Mucosa of stomach (tissue), 1 donor: ENCODE data around the gene NPLOC4.

Experiments
- H3K27me3 ChIP-seq: one replicate; pipeline ENCODE4 v1.7.0; 2013; ENCODE audit warnings: mild to moderate bottlenecking, low read length; ENCODE audit not compliant: control insufficient read depth, insufficient read depth
- H3K36me3 ChIP-seq: one replicate; pipeline ENCODE4 v1.7.0; 2013; ENCODE audit warnings: low read length; ENCODE audit not compliant: control insufficient read depth, insufficient read depth
- H3K4me1 ChIP-seq: one replicate; pipeline ENCODE4 v1.7.0; 2013; ENCODE audit warnings: mild to moderate bottlenecking, low read length; ENCODE audit not compliant: control insufficient read depth, insufficient read depth
- H3K4me3 ChIP-seq: one replicate; pipeline ENCODE4 v1.7.0; 2013; ENCODE audit warnings: low read length
- H3K9ac ChIP-seq: one replicate; pipeline ENCODE4 v1.7.0; 2013; ENCODE audit warnings: mild to moderate bottlenecking, low read length, moderate library complexity
- H3K9me3 ChIP-seq: one replicate; pipeline ENCODE4 v1.7.0; 2013; ENCODE audit warnings: mild to moderate bottlenecking, low read length, moderate library complexity; ENCODE audit not compliant: control insufficient read depth
- donor health status: Pancreatic carcinoma.

Gene NPLOC4

DNA sequence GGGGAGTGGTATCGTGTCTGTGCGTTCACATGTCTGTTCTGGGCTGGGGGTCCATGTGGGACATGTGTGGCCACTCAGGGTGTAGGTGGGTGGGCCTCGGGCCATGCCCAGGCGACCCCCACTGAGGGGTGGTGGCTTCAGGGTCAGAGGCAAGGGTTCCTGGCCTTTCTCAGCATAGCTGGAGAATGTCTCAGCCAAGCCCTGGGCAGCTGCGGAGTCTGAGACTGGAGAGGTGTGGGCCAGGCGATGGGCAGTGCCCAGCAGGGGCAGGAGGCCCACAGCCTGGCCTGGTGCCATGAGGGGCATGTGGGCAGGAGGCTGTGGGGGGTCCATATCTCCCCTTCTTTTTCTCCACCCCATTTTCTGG, 107.5 kb downstream of the NPLOC4 start:
- H3K27me3 ChIP-seq: peaks cover 57% of the 10 kb centered on the region
- H3K9ac ChIP-seq: no peak overlapping the region
- peaks cover 7% of the 10 kb centered on the region for H3K4me1 ChIP-seq
- no peaks in the 10 kb centered on the region for H3K36me3 ChIP-seq
- no peaks in the 10 kb centered on the region for H3K9me3 ChIP-seq
- no peak overlapping the region for H3K4me3 ChIP-seq

DNA sequence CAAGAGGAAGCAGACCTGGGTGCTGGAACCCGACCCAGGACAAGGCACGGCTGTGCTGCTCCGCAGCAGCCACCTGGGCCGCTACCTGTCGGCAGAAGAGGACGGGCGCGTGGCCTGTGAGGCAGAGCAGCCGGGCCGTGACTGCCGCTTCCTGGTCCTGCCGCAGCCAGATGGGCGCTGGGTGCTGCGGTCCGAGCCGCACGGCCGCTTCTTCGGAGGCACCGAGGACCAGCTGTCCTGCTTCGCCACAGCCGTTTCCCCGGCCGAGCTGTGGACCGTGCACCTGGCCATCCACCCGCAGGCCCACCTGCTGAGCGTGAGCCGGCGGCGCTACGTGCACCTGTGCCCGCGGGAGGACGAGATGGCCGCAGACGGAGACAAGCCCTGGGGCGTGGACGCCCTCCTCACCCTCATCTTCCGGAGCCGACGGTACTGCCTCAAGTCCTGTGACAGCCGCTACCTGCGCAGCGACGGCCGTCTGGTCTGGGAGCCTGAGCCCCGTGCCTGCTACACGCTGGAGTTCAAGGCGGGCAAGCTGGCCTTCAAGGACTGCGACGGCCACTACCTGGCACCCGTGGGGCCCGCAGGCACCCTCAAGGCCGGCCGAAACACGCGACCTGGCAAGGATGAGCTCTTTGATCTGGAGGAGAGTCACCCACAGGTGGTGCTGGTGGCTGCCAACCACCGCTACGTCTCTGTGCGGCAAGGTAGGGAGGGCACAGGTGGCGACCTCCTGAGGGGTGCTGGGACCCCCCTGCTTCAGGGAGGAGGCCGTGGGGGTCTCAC, 108.1 kb downstream of the NPLOC4 start:
- Histone ChIP-seq H3K4me1 (peaks cover 7% of the 10 kb centered on the region), H3K27me3 (peaks cover 57% of the 10 kb centered on the region), H3K36me3 (no peaks in the 10 kb centered on the region), H3K4me3 (no peak overlapping the region), H3K9ac (no peak overlapping the region), H3K9me3 (no peaks in the 10 kb centered on the region)

DNA sequence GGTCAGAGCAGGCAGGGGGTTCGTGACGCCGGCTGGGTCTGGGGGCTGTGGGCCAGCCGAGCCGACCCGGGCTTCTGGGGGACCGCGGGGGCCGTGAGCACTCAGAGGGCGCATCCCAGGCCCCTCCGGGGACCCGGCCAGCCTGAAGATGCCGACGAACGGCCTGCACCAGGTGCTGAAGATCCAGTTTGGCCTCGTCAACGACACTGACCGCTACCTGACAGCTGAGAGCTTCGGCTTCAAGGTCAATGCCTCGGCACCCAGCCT, 108.6 kb downstream of the NPLOC4 start:
- no peak overlapping the region for H3K4me3 ChIP-seq
- H3K27me3 ChIP-seq: peaks cover 62% of the 10 kb centered on the region
- H3K9me3 ChIP-seq: no peaks in the 10 kb centered on the region
- H3K4me1 ChIP-seq: peaks cover 9% of the 10 kb centered on the region
- H3K9ac ChIP-seq: no peak overlapping the region
- H3K36me3 ChIP-seq: no peaks in the 10 kb centered on the region

DNA sequence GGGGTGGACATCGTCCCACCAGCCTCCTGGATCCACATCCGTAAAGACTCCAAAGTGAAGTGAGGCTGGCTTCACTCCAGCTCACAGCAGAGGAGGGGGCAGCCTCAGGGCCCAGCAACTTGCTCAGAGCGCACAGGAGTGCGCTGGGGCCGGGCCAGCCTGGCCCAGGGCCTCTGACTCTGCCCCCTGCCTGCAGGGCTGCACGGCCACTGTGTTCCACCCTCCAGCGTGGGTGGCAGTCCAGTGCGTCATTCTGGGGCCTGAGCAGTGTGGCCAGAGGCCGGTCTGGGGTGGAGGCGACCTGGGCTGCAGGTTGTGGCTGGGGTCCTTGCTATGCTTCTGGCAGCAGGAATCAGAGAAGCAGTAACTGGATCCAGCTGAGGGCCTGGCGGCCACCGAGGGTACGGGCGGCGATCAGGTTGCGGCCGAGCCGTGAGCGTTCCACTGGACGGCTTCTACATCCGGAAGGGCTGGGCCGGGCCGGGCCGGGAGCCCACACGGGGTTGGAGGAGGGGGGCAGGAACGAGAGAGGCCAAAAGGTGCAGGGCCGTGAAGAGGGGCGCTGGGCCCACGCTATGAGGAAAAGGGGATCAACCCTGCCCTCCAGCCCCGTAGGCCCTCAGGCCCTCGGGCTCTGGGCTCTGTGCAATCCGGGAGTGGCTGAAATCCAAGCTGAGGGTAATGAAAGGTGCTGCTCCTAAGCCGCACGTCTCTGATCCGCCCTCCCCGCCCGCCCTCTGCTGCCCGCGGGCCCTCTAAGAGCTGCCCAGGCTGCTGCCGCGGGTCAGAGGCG, 109.1 kb downstream of the NPLOC4 start, which contains the start of gene FSCN2:
Gene FSCN2 (plus strand): TSS at position 787 of the 793 bp plus-strand sequence. CDS start 155 bp downstream, outside the sequence.
- Histone ChIP-seq H3K4me1 (peaks cover 12% of the 10 kb centered on the region), H3K36me3 (no peaks in the 10 kb centered on the region), H3K27me3 (peaks cover 67% of the 10 kb centered on the region), H3K9ac (no peak within 1 kb of the TSS), H3K4me3 (no peak within 1 kb of the TSS), H3K9me3 (no peaks in the 10 kb centered on the region)

DNA sequence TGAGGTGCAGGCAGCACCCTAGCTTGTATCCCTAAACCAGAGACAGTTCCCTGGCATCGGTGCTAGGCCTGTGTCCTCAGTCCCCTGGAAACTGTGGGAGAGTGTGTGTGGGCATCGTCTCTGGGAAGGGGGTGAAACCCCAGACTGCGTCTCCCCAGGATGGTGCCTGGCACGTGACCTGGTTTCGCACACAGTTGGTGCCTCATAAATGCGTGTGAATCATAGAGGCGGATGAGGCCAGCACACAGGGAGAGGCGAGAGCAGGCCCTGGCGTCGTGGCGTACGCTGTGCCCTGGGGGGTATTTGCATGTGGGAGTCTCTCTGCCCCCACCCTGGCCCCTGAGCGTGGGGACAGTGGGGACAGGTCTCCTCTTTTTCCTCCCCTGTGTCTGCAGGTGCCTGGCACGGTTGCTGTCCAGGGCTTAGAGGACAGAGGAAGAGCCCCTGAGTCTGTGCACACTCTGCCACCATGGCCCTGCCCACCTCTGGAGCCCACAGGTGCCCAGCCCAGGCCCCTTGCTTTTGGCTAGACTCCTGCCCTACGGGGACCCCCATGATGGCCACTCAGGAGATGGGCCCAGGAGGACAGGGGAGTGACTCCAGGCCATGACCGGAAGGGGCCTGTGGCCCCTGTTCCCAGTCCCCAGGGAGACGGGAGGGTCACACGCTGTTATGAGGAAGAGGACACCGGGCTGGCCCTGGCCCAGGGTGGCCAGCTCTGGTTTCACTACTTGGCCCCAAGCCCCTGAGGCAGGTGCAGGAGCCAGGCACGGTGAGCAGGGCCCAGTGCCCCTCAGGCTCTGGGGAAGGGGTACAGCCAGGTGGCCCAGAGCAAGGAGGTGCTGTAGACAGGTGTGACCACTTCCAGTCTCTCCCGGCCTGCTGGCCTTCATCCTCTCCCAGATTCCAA, 110.0 kb downstream of the NPLOC4 start:
- H3K4me1 ChIP-seq: peaks cover 12% of the 10 kb centered on the region
- H3K36me3 ChIP-seq: no peaks in the 10 kb centered on the region
- no peak overlapping the region for H3K9ac ChIP-seq
- H3K4me3 ChIP-seq: no peak overlapping the region
- H3K9me3 ChIP-seq: no peaks in the 10 kb centered on the region
- H3K27me3 ChIP-seq: peaks cover 71% of the 10 kb centered on the region

DNA sequence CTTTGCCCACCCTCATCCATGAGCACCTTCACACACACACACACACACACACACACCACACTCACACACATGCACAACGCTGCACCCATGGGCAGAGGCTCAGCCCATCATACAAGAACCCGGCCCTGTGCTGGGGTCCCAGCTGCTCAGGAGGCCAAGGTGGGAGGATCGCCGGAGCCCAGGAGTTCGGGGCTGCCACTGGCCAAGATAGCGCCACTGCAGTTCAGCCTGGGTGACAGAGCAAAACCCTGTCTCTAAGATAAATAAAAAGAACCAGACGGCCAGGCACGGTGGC, 112.1 kb downstream of the NPLOC4 start:
- Histone ChIP-seq H3K9me3 (no peaks in the 10 kb centered on the region), H3K27me3 (peaks cover 67% of the 10 kb centered on the region), H3K4me1 (peaks cover 16% of the 10 kb centered on the region), H3K9ac (no peak overlapping the region), H3K36me3 (no peaks in the 10 kb centered on the region), H3K4me3 (no peak overlapping the region)

DNA sequence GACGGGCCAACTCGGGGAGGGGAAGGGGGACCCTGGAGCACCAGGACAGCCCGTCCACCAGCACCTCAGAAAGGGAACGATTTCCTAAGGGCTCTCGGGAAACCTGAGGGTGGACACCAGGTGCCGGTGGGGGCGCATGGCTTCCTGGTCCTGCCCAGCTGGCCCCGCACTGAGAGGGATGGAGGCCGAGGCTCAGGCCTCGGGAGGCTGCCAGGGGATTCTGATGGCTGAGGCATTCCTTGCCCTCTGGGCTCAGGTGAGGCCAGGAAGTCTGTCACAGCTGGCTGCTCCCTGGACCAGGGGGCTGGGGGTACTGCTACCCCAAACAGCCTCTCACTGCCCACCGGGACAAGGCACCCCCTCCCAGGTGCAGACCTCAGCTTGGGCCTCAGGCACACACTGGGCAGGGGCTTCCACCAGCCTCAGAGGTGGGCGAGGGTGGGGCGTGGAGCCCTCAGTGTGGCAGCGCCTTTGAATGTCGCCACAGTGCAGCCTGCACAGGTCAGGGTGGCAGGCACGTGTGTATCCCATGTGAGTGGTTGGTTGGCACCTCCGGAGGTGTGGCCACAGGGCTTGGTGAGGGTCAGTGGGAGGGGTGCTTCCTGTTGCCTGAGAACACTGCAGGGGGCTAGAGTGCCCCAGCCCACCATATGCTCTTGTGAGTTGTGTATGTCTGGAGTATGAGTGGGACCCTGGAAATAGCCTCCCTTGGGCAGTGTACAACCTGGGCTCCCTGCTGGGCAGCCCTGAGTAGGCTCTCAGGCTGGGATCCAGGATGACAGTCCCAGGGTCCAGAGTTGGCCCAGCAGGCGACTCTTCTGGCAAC, 112.7 kb downstream of the NPLOC4 start:
- no peaks in the 10 kb centered on the region for H3K9me3 ChIP-seq
- peaks cover 63% of the 10 kb centered on the region for H3K27me3 ChIP-seq
- H3K36me3 ChIP-seq: no peaks in the 10 kb centered on the region
- peaks cover 21% of the 10 kb centered on the region for H3K4me1 ChIP-seq
- no peak overlapping the region for H3K4me3 ChIP-seq
- H3K9ac ChIP-seq: no peak overlapping the region

DNA sequence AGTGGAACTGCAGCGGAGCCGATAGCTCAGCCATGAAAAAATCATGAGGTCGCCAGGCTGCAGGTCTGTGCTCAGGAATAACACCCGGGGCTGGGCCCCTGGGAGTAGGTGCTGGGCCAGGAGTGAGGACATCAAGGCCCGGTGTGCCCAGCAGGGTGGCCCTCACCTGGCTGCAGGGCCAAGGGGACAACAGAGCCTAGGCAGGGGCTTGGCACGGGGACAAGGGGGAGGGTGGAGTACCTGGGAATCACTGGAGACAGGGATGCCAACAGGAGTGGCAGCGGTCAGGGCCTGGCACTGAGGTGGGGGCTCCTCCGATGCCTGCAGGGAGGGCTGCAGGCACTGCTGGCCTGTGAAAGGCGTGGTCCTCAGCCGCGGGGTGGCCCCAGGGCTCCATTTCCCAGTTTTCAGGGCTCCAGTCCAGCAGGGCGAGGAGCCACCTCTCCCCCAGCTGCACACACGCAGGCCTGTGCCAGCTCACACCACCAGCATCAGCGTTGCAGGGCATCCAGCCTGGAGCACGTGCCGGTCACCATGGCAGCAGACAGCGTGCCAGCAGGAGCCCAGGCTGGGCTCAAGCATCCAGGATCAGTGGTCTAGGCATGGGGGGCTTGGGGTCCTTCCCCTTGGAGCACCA, 113.4 kb downstream of the NPLOC4 start:
- no peak overlapping the region for H3K4me3 ChIP-seq
- peaks cover 55% of the 10 kb centered on the region for H3K27me3 ChIP-seq
- no peak overlapping the region for H3K9ac ChIP-seq
- H3K4me1 ChIP-seq: peaks cover 29% of the 10 kb centered on the region
- no peaks in the 10 kb centered on the region for H3K36me3 ChIP-seq
- no peaks in the 10 kb centered on the region for H3K9me3 ChIP-seq

DNA sequence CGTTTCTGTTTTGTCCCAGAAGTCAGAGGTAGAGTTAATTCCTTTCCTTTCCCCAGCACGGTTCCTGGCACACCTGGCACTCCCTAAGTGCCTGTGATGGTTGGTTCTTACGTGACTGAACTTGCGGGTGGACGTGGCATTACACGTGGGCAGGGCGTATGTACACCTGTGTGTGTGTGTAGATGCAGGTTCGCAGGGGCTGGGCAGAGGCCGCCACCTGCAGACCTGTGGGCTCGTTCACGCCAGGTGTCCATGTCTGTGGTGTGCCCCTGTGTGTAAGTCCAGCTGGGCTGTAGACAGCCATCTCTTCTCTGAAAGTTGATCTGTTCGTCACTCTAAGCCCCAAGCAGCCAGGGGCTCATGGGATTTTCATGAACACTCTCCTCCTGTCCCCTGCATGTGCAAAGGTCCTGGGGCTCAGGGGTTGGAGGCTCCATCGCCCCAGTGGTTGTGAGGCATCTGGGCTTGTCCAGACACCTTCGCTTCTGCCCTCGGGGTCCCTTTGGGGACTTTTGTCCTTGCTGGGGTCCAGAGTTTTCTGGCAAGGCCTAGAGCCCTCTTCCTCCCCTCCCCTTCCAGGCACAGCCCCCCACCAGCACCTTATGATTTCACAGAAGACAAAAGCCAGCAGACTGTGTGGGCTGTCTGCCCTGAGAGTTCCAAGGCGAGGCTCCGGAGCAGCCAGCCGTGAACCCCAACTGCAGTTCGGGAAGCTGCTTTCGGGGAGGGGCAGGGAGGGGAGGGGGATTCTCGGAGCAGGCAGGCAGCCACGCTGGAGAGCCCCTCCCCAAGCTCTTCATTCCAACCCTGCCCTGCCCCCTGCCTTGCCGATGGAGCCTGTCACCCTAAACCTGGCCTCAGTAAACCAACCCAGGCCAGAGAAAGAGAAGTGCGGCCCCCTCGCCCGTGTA, 114.2 kb downstream of the NPLOC4 start:
- no peaks in the 10 kb centered on the region for H3K36me3 ChIP-seq

DNA sequence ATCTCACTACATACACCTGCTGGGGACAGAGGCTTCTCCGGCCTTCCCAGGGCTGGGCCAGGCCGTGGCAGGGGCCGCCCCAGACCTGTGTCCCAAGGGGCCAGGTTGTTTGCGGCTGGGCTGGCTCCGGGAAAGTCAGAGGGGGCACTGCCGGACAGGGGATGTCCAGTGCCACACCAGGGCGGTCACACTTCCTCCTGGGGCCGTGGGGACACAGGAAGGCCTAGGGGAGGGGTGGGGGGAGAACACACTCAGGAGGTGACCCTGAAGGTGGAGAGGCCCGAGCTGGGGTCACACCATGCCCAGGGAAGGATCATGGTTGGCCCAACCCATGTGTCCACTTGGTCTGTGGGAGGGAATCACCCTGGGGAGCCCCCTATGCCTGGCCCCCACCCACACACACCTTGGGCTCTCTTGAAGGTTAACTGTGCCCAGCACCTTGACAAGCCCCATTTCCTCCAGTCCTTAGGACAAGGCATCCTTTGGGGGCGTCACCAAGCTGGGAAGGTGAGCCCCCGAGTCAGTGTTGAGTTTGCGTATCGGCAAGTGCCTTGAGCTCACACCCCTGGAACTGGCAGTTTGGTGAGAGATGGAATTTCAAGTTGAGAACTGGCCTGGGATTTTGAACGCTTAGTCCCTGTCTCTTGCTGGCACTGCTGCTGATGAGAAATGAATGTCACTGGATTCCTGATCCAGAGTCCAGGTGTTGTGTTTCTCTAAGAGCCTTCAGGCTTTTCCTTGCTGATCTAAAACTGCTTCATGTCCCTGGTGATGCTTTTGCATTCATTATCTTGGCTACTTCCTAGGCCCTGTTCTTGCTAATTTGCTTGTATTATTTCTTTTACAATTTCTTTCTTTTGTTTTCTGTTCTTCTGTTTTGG, 116.7 kb downstream of the NPLOC4 start:
- H3K27me3 ChIP-seq: peaks cover 26% of the 10 kb centered on the region
- no peaks in the 10 kb centered on the region for H3K36me3 ChIP-seq
- H3K4me1 ChIP-seq: peaks cover 51% of the 10 kb centered on the region
- H3K4me3 ChIP-seq: no peak overlapping the region
- no peaks in the 10 kb centered on the region for H3K9me3 ChIP-seq
- H3K9ac ChIP-seq: peak overlapping the region; percentile 75

More for the DNA sequence above, 114.2 kb downstream of the NPLOC4 start:
- H3K9me3 ChIP-seq: no peaks in the 10 kb centered on the region
- peaks cover 48% of the 10 kb centered on the region for H3K27me3 ChIP-seq
- H3K4me1 ChIP-seq: peaks cover 34% of the 10 kb centered on the region
- no peak overlapping the region for H3K9ac ChIP-seq
- no peak overlapping the region for H3K4me3 ChIP-seq
